Mesenchymal stem cell (in vitro differentiated cells and primary cell): ENCODE results near the gene SYNJ2.

Experiments
- DNase-seq: peaks from one replicate; pipeline ENCODE4 v3.0.0-alpha.2; 2013
- H2AFZ ChIP-seq: one replicate; pipeline ENCODE4 v1.6.1; 2013; ENCODE audit warnings: low read depth, mild to moderate bottlenecking, control low read depth, inconsistent platforms, low read length, moderate library complexity
- H2AK5ac ChIP-seq: 2 replicates; pipeline ENCODE4 v1.6.1; 2013; ENCODE audit warnings: low read length, moderate library complexity, mild to moderate bottlenecking, inconsistent platforms; ENCODE audit not compliant: severe bottlenecking
- H2BK120ac ChIP-seq: one replicate; pipeline ENCODE4 v1.6.1; 2013; ENCODE audit warnings: low read depth, mild to moderate bottlenecking, inconsistent platforms, low read length, moderate library complexity
- H2BK12ac ChIP-seq, 2 experiments: one replicate each; pipeline ENCODE4 v1.6.1; 2013; ENCODE audit warnings: inconsistent platforms in 2 of 2, low read length in 2 of 2, mild to moderate bottlenecking in 2 of 2, moderate library complexity in 2 of 2, control low read depth in 1 of 2
- H2BK15ac ChIP-seq: one replicate; pipeline ENCODE4 v1.6.1; 2013; ENCODE audit warnings: mild to moderate bottlenecking, low read depth, inconsistent platforms; ENCODE audit not compliant: poor library complexity, severe bottlenecking
- H2BK5ac ChIP-seq: 2 replicates; pipeline ENCODE4 v1.6.1; 2013; ENCODE audit warnings: low read depth, mild to moderate bottlenecking, low read length, control low read depth, inconsistent platforms; ENCODE audit not compliant: poor library complexity, severe bottlenecking
- H3K14ac ChIP-seq, 2 experiments: one replicate each; pipeline ENCODE4 v1.6.1; 2013; ENCODE audit warnings: inconsistent platforms in 2 of 2, low read length in 2 of 2, control low read depth in 1 of 2, mild to moderate bottlenecking in 1 of 2, moderate library complexity in 1 of 2
- H3K18ac ChIP-seq, 2 experiments: one replicate each; pipeline ENCODE4 v1.6.1; 2013; ENCODE audit warnings: inconsistent platforms in 2 of 2, low read length in 2 of 2, control low read depth in 1 of 2, low read depth in 1 of 2, mild to moderate bottlenecking in 1 of 2
- H3K23ac ChIP-seq, 2 experiments: one replicate each; pipeline ENCODE4 v1.6.1; 2013; ENCODE audit warnings: inconsistent platforms in 2 of 2, low read length in 2 of 2, mild to moderate bottlenecking in 2 of 2, moderate library complexity in 2 of 2, control low read depth in 1 of 2
- H3K27ac ChIP-seq: 2 replicates; pipeline ENCODE4 v1.5.1; 2013; ENCODE audit warnings: mild to moderate bottlenecking, moderate library complexity, low read length, control low read depth, inconsistent platforms; ENCODE audit not compliant: poor library complexity, severe bottlenecking
- H3K27me3 ChIP-seq, 2 experiments: 2 replicates each; pipeline versions ENCODE4 v1.6.1 to v1.7.0; 2013; ENCODE audit warnings: low read length in 2 of 2, mild to moderate bottlenecking in 2 of 2, moderate library complexity in 2 of 2, control low read depth in 1 of 2, inconsistent platforms in 1 of 2; ENCODE audit not compliant: control insufficient read depth in 1 of 2, insufficient read depth in 1 of 2
- H3K36me3 ChIP-seq, 2 experiments: 2 replicates each; pipeline versions ENCODE4 v1.6.1 to v1.7.0; 2013; ENCODE audit warnings: low read length in 2 of 2, control low read depth in 1 of 2, inconsistent platforms in 1 of 2, low read depth in 1 of 2, mild to moderate bottlenecking in 1 of 2; ENCODE audit not compliant: insufficient read depth in 2 of 2, control insufficient read depth in 1 of 2
- H3K4ac ChIP-seq, 2 experiments: one replicate each; pipeline ENCODE4 v1.6.1; 2013; ENCODE audit warnings: inconsistent platforms in 2 of 2, low read length in 2 of 2, mild to moderate bottlenecking in 2 of 2, moderate library complexity in 2 of 2, control low read depth in 1 of 2, low read depth in 1 of 2
- H3K4me1 ChIP-seq: 2 replicates; pipeline ENCODE4 v1.6.1; 2013; ENCODE audit warnings: low read depth, low read length, control low read depth; ENCODE audit not compliant: control insufficient read depth, insufficient read depth
- H3K4me2 ChIP-seq: 2 replicates; pipeline ENCODE4 v1.6.1; 2013; ENCODE audit warnings: low read length, mild to moderate bottlenecking, inconsistent platforms; ENCODE audit not compliant: poor library complexity, severe bottlenecking
- H3K4me3 ChIP-seq, 2 experiments: 2 replicates each; pipeline versions ENCODE4 v1.5.1 to v1.7.0; 2013; ENCODE audit warnings: low read length in 2 of 2, mild to moderate bottlenecking in 2 of 2, control low read depth in 1 of 2, low read depth in 1 of 2; ENCODE audit not compliant: insufficient read depth in 1 of 2
- H3K79me1 ChIP-seq: replicated peaks from 2 replicates; pipeline ENCODE4 v1.6.1; 2013; ENCODE audit warnings: mild to moderate bottlenecking, control low read depth, low read length, inconsistent platforms; ENCODE audit not compliant: poor library complexity, severe bottlenecking
- H3K9ac ChIP-seq: 2 replicates; pipeline ENCODE4 v1.7.0; 2013; ENCODE audit warnings: mild to moderate bottlenecking, low read length, moderate library complexity
- H3K9me3 ChIP-seq: 2 replicates; pipeline ENCODE4 v1.7.0; 2013; ENCODE audit warnings: mild to moderate bottlenecking, low read length; ENCODE audit not compliant: control insufficient read depth
- H4K8ac ChIP-seq: one replicate; pipeline ENCODE4 v1.6.1; 2013; ENCODE audit warnings: inconsistent platforms, mild to moderate bottlenecking, low read length, moderate library complexity
- H4K91ac ChIP-seq: one replicate; pipeline ENCODE4 v1.6.1; 2013; ENCODE audit warnings: mild to moderate bottlenecking, low read length, inconsistent platforms
- WGBS: methylation state at CpG from one replicate; pipeline ENCODE4 v1.1.7; 2013; ENCODE audit warnings: mixed read lengths; 5-methylcytosine and 5-hydroxymethylcytosine counted together

The SYNJ2 gene

GRCh38 chr6:157996918-157997702 is 15.4 kb downstream of the SYNJ2 start:
- Histone ChIP-seq H2AFZ (no peak overlapping the region), H3K4ac (no peak overlapping the region), H3K79me1 (peaks cover 9% of the 10 kb centered on the region), H3K4me3 (no peak overlapping the region), H2BK15ac (no peak overlapping the region), H3K36me3 (peaks cover 31 to 32% of the 10 kb centered on the region in 2 experiments), H3K23ac (no peak overlapping the region), H4K8ac (no peak overlapping the region), H2BK12ac (no peak overlapping the region), H2BK120ac (no peak overlapping the region), H3K9me3 (no peaks in the 10 kb centered on the region), H2AK5ac (no peak overlapping the region), H3K18ac (no peak overlapping the region), H3K9ac (no peak overlapping the region), H4K91ac (no peak overlapping the region), H3K4me2 (no peak overlapping the region), H3K14ac (no peak overlapping the region), H2BK5ac (no peak overlapping the region), H3K4me1 (peaks cover 34% of the 10 kb centered on the region), H3K27ac (no peak overlapping the region), H3K27me3 (no peaks in the 10 kb centered on the region)
- 95% methylated on average over 15 of the region's 15 CpGs for WGBS
- DNase-seq = no peak

GRCh38 chr6:157997893-157998608 is 16.4 kb downstream of the SYNJ2 start:
- H3K9me3 ChIP-seq = no peaks in the 10 kb centered on the region
- H3K27ac ChIP-seq = no peak overlapping the region
- no peak overlapping the region for H3K4me2 ChIP-seq
- no peak overlapping the region for H2BK12ac ChIP-seq
- no peak overlapping the region for H3K14ac ChIP-seq
- no peak overlapping the region for H4K8ac ChIP-seq
- DNase-seq = no peak
- peaks cover 34% of the 10 kb centered on the region in 2 experiments for H3K36me3 ChIP-seq
- H2AK5ac ChIP-seq = no peak overlapping the region
- H2BK15ac ChIP-seq = no peak overlapping the region
- H2BK120ac ChIP-seq = no peak overlapping the region
- H3K23ac ChIP-seq = no peak overlapping the region
- H3K79me1 ChIP-seq = peaks cover 9% of the 10 kb centered on the region
- H3K18ac ChIP-seq = no peak overlapping the region
- WGBS = over 99% methylated on average over 5 of the region's 6 CpGs
- H3K4me3 ChIP-seq = no peak overlapping the region
- no peak overlapping the region for H2AFZ ChIP-seq
- no peak overlapping the region for H2BK5ac ChIP-seq
- H3K4ac ChIP-seq = no peak overlapping the region
- no peak overlapping the region for H3K9ac ChIP-seq
- no peaks in the 10 kb centered on the region for H3K27me3 ChIP-seq
- peaks cover 40% of the 10 kb centered on the region for H3K4me1 ChIP-seq
- H4K91ac ChIP-seq = no peak overlapping the region

- Histone ChIP-seq H3K4ac (no peak overlapping the region), H3K9ac (no peak overlapping the region), H3K14ac (no peak overlapping the region), H2AFZ (no peak overlapping the region), H3K4me2 (no peak overlapping the region), H2AK5ac (no peak overlapping the region), H2BK12ac (no peak overlapping the region), H3K36me3 (peaks cover 34% of the 10 kb centered on the region in 2 experiments), H3K4me3 (no peak overlapping the region), H3K27me3 (no peaks in the 10 kb centered on the region), H2BK120ac (no peak overlapping the region), H2BK5ac (no peak overlapping the region), H3K79me1 (peaks cover 9% of the 10 kb centered on the region), H4K91ac (no peak overlapping the region), H3K4me1 (peaks cover 46% of the 10 kb centered on the region), H2BK15ac (no peak overlapping the region), H3K23ac (no peak overlapping the region), H4K8ac (no peak overlapping the region), H3K27ac (no peak overlapping the region), H3K9me3 (no peaks in the 10 kb centered on the region), H3K18ac (no peak overlapping the region)
- no peak for DNase-seq
- WGBS = 95% methylated on average over 6 of the region's 7 CpGs
These were observed 17.1 kb downstream of the SYNJ2 start for GRCh38 chr6:157998707-157999167.
